NT2/D1 (cell line): ENCODE results near the gene MBOAT1.

Experiments used
- DNase-seq: peaks from one replicate; pipeline ENCODE4 v3.0.0-alpha.2; 2011; ENCODE audit warnings: low read depth, low spot score
- H3K27me3 ChIP-seq: 2 replicates; pipeline ENCODE4 v1.6.0; 2011; ENCODE audit warnings: mild to moderate bottlenecking; ENCODE audit not compliant: insufficient read length, insufficient read depth
- H3K36me3 ChIP-seq: 2 replicates; pipeline ENCODE4 v1.6.1; 2011; ENCODE audit warnings: mild to moderate bottlenecking, low read length, mixed read lengths; ENCODE audit not compliant: insufficient read depth, insufficient read length
- H3K4me1 ChIP-seq: 2 replicates; pipeline ENCODE4 v1.5.1; 2011; ENCODE audit not compliant: insufficient read depth, insufficient read length
- H3K4me3 ChIP-seq: 2 replicates; pipeline ENCODE4 v1.5.1; 2011; ENCODE audit warnings: low read depth; ENCODE audit not compliant: insufficient read length
- H3K9ac ChIP-seq: 2 replicates; pipeline ENCODE4 v1.6.0; 2011; ENCODE audit warnings: low read depth; ENCODE audit not compliant: insufficient read length
- H3K9me3 ChIP-seq: 2 replicates; pipeline ENCODE4 v1.5.1; 2011; ENCODE audit warnings: mild to moderate bottlenecking, low read length; ENCODE audit not compliant: insufficient read depth
- SUZ12 ChIP-seq: IDR thresholded peaks from 2 replicates; pipeline ENCODE4 v1.6.1; 2011; ENCODE audit not compliant: insufficient read length, insufficient read depth; ENCODE audit errors: extremely low read depth
- YY1 ChIP-seq: IDR thresholded peaks from 2 replicates; pipeline ENCODE4 v1.6.1; 2011; ENCODE audit not compliant: insufficient read length, insufficient read depth
- ZNF274 ChIP-seq: IDR thresholded peaks from 2 replicates; pipeline ENCODE4 v1.6.1; 2011; ENCODE audit warnings: mild to moderate bottlenecking, low read depth, low read length

The MBOAT1 gene

DNA sequence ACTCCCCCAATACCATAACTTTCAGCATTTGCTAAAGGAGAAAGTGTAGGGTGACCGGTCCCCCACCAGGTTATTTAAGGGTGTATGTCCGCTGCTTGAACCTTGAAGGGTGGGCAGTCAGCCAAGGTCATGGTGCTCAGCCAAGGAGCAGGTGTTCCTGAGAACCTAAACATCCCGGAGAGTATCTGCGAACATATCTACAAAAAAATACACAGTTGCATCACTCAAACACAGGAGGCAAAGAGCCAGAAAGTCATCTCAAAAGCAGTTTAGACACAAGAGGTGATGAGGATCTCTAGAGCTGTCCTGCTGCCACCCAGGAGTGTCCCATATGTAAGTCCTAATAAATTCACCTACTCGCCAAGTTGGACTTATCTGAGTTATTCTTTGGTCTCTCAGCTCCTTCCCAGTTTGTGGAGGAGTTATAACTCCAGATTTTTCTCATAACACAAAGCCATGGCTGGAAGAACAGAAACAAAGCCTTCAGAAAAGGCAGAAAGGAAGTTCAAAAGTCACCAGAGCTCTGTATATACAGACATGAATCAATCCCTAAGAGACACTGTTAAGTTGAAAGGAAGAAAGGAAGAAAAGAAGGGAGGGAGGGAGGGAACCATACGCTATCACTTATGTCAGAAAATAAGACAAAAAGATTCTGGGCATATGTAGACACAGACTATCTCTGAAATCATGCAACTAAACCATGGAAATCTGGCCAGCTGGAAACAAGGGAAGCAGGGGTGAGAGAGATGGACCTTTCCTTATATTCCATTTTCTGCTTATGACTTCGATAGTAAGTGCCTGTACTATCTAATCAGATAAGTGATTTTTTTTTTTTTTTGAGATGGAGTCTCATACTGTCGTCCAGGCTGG, 11.3 kb downstream of the MBOAT1 start:
- Histone ChIP-seq H3K27me3 (no peaks in the 10 kb centered on the region), H3K4me1 (peaks cover 2% of the 10 kb centered on the region), H3K36me3 (no peaks in the 10 kb centered on the region), H3K9me3 (no peaks in the 10 kb centered on the region), H3K4me3 (no peak overlapping the region), H3K9ac (no peak overlapping the region)
- DNase-seq, result no peak
- TF ChIP-seq ZNF274 (no peak), YY1 (no peak)

DNA sequence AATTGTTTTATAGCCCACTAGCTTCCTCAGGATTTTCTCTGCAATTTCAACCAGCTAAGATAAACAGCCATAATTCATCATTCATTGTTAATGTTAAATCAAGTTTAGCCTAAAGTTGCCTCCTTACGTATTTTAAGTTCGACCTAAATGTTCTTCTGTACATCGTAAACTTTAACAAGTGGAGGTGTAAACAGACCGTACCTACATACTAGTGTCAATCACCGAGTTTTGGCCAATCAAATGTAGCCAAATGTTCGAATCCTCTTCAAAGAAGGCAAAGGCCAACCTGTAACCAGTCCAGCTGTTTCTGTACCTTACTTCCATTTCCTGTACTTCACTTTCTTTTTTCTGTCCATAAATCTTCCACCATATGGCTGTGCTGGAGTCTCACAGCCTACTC, 13.5 kb downstream of the MBOAT1 start:
- DNase-seq, result no peak
- Histone ChIP-seq H3K36me3 (no peaks in the 10 kb centered on the region), H3K4me1 (no peaks in the 10 kb centered on the region)

DNA sequence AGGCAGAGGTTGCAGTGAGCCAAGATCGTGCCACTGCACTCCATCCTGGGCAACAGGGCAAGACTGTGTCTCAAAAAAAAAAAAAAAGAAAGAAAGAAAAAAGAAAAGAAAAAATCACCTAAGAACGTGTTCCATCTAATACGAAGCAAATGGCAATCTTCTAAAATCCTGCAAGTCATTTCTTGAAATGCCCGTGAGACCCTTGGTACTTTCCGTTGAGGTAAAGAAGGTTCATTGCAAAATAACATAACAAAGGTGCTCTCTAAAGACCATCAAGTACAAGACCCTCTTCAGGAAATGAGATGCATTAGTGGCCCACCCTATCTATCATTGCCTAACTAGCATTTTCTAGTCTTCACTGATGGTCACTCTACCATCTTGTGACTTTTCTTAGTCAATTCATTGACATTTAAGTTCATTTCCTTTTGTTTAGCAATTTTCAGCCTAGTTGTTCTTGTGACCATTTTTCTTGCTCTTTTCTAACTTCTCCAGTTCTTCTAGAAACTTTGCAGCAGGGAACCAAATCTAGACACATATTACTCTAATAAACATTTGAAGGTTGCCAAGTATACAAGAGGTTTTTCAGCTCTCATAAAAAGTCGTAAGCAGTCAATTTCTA, 14.0 kb downstream of the MBOAT1 start:
- H3K4me3 ChIP-seq, result no peak overlapping the region
- H3K27me3 ChIP-seq, result no peaks in the 10 kb centered on the region

More for the DNA sequence above, 13.5 kb downstream of the MBOAT1 start:
- H3K9ac ChIP-seq, result no peak overlapping the region
- no peak overlapping the region for H3K4me3 ChIP-seq
- TF ChIP-seq SUZ12 (no peak), ZNF274 (no peak), YY1 (no peak)
- H3K27me3 ChIP-seq, result no peaks in the 10 kb centered on the region
- no peaks in the 10 kb centered on the region for H3K9me3 ChIP-seq

DNA sequence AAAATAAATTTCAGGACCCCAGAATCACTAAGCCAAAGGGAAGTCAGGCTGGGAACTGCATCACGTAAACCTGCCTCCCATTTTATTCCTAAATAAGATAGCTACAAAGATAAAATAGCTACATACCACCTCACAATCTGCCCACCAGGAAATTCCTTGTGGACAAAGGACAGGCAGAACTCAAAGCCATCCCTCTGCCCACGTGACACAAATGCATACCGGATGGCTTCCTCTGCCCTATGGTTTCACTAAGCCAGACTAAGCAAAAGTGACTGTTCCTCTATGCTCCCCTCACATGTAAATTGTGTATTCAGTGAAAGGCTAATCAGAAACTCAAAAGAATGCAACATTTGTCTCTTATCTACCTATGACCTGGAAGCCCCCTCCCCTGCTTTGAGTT, 15.0 kb downstream of the MBOAT1 start:
- TF ChIP-seq YY1 (no peak), SUZ12 (no peak), ZNF274 (no peak)
- Histone ChIP-seq H3K9me3 (no peaks in the 10 kb centered on the region), H3K9ac (no peak overlapping the region), H3K27me3 (no peaks in the 10 kb centered on the region), H3K4me1 (no peaks in the 10 kb centered on the region), H3K4me3 (no peak overlapping the region), H3K36me3 (no peaks in the 10 kb centered on the region)
- DNase-seq, result no peak

More for the DNA sequence above, 14.0 kb downstream of the MBOAT1 start:
- no peaks in the 10 kb centered on the region for H3K9me3 ChIP-seq
- DNase-seq, result no peak
- H3K4me1 ChIP-seq, result no peaks in the 10 kb centered on the region
- no peaks in the 10 kb centered on the region for H3K36me3 ChIP-seq
- TF ChIP-seq YY1 (no peak), SUZ12 (no peak), ZNF274 (no peak)
- no peak overlapping the region for H3K9ac ChIP-seq

DNA sequence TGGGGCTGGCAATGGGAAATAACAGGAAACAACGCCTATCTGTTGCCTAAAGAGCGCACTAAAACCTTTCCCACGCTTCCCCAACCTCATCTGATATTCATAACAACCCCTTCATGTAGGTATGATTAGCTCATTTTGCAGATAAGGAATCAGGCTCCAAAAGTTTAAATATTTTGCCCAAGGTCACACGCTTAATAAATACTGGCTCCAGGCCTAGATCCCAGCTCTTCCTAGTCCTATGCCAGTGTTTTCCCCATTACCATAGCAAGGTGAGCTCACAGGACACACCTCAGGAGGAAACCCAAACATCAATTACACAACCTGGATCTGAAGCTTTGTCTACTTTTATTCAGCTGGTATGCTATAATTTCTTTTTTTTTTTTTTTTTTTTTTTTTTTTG, 19.6 kb downstream of the MBOAT1 start:
- no peaks in the 10 kb centered on the region for H3K36me3 ChIP-seq
- no peaks in the 10 kb centered on the region for H3K4me1 ChIP-seq
- H3K4me3 ChIP-seq, result no peak overlapping the region
- H3K9ac ChIP-seq, result no peak overlapping the region
- TF ChIP-seq ZNF274, result no peak
- DNase-seq, result no peak
- peaks cover 7% of the 10 kb centered on the region; the same call in 1 of the 2 replicates for H3K9me3 ChIP-seq
- H3K27me3 ChIP-seq, result no peaks in the 10 kb centered on the region

DNA sequence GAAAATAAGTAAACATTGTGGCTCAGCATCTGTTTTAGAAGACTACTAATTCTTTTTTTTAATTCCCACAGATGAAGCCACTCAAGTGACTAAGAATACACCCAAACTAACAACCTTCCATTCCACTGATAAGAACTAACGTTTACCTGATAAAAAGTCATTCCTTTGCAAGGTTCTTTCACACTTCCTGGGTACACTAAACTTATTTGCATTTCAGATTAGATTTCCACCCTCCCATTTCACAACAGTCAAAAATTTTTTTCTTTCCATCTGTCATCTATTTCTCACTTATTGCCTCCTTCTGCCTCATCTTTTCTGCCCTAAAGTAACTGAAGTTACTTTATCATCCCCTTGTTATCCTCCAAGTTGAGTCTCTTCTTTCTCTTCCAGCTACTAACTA, 20.3 kb downstream of the MBOAT1 start:
- Histone ChIP-seq H3K27me3 (no peaks in the 10 kb centered on the region), H3K4me1 (no peaks in the 10 kb centered on the region), H3K4me3 (no peak overlapping the region), H3K9me3 (peaks cover 8% of the 10 kb centered on the region; the same call in 1 of the 2 replicates), H3K9ac (no peak overlapping the region), H3K36me3 (no peaks in the 10 kb centered on the region)
- DNase-seq, result no peak
- TF ChIP-seq SUZ12 (no peak), ZNF274 (no peak), YY1 (no peak)

DNA sequence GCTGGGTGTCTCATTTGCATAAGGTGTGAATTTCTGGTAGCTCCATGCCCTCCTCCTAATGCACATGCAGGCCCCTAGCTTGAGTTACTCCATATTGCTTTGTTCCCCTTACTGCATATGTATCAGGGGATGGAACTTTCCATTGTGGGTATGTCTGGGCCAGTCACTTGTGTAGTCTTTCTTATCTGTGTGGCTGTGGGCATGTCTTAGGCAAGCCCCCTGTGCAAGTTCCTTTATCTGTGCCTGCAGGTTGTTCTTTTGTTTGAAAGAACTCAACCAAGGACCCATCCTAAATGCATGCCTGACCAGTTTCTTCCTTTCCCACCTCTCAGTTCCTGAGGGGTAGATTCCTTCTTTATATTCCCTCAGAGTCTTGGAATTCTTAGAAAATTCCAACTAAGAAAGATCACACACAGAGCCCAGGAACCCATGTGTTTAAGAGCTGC, 23.6 kb downstream of the MBOAT1 start:
- Histone ChIP-seq H3K9ac (no peak overlapping the region), H3K27me3 (no peaks in the 10 kb centered on the region), H3K4me1 (no peaks in the 10 kb centered on the region), H3K9me3 (peaks cover 8% of the 10 kb centered on the region; the same call in 1 of the 2 replicates), H3K36me3 (no peaks in the 10 kb centered on the region), H3K4me3 (no peak overlapping the region)
- no peak for TF ChIP-seq SUZ12
- TF ChIP-seq ZNF274, result no peak
- TF ChIP-seq YY1, result no peak
- no peak for DNase-seq
